ENCODE measurements around the gene MT1F.
"Not testable (repeated sequence)": the region's sequence is repeated elsewhere in the genome, so short reads cannot be mapped to it uniquely, and the experiment has no call there.

The MT1F gene

DNA sequence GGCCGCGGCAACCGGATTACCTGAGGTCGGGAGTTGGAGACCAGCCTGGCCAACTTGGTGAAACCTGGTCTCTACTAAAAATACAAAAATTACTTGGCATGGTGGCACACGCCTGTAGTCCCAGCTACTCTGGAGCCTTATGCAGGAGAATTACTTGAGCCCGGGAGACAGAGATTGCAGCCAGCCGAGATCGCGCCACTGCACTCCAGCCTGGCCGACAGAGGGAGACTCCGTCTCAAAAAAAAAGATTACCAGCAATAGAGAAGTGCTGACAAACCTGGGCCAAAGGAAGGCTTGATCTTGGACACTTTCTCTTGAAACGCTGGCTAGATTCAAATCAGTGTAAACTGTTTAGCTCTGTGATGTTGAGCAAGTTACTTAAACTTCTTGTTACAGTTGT lies 16.2 kb downstream of the MT1F start:
- FAIRE-seq = peak; percentile 41

DNA sequence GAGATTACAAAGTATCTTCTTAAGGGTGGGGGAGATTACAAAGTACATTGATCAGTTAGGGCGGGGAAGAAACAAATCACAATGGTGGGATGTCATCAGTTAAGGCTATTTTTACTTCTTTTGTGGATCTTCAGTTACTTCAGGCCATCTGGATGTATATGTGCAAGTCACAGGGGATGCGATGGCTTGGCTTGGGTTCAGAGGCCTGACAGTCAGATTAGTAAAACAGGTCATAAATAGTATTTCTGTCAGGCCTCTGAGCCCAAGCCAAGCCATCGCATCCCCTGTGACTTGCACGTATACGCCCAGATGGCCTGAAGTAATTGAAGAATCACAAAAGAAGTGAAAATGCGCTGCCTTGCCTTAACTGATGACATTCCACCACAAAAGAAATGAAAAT lies 16.8 kb downstream of the MT1F start:
- FAIRE-seq = not testable (repeated sequence)

DNA sequence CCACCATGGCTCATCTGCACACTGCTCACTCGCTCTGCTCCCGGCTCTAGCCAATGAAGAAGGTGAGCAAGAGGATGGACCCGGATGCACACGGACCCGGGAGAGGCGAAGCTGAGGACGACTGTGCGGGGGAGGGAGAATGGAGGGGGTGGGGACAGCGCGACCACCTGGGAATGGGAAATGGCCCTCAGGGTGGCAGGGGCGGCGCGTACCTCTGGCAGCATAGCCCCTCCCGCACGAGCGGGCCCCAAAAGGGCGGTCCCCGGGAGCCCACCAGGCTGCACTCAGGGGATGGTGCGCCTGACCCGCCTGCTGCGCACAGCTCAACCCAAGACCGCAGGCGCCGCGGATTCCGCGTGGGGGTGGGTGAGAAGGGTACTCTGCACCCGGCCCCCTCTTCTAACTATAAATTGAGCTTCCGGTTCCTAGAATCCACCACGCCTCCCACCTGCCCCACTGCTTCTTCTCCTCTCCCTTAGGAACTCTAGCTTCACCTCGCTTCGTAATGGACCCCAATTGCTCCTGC lies 18.0 kb downstream of the MT1F start:
- FAIRE-seq = no peak

DNA sequence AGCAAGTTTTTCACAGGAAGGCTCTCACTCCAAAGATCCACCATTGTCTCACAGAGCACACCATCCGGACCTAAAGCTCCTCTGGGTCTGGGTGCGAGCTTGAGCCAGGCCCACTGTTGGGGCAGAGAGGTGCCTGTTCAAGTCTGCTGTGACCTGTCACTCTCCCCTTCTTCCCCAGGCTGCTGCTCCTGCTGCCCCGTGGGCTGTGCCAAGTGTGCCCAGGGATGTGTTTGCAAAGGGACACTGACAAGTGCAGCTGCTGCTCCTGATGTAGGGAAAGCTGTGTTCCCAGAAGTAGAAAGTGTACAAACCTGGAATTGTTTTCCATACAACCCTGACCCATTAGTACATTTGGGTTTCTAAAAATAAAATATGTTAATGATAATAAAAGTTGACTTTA lies 19.7 kb downstream of the MT1F start:
- FAIRE-seq = no peak

DNA sequence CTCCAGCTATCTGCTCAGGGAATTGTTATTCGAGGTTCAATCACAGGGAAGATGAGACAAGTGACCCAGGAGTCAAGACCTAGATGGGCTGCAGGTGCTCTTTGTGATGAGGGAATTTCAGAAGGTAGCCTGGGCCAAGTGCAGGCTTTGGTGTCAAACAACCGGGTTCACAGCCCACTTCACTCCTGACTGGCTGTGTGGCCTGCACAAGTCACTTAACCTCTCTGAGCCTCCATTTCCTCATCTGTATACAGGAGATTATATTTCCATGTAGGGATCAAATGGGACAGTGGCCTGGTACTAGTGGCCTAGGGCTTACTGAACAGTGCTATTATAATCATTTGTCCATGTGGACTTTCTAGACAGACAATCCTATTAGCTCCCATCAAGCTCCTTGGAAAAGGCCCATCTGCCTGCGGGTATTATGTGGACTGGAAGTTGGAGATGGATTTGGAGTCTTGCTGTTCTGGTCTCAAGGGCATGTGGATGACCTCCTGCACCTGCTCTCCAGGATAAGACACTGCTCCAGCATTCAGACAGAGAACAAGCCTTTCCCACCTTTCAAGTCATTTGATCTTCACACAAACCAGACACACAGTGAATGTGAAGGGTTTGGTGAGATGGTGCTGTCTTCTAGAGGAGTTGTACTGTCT lies 21.4 kb downstream of the MT1F start:
- FAIRE-seq = no peak

DNA sequence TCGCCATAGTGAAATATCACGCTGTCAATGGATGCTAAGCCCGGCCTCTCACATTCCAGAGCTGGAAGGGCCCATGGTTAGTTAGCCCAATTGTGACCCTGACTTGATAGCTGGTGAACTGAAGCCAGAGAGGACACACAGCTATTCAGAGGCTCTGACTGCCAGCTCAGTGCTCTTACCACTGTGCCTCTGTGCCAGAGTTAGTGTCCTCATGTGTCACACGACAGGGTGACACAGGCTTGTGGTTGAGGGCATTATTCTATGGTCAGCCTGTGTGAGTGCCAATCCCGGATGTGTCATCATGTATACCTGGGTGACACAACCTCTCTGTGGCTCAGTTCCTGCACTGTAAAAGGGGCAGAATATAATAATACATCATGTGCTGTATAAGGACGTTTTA lies 22.1 kb downstream of the MT1F start:
- no peak for FAIRE-seq

DNA sequence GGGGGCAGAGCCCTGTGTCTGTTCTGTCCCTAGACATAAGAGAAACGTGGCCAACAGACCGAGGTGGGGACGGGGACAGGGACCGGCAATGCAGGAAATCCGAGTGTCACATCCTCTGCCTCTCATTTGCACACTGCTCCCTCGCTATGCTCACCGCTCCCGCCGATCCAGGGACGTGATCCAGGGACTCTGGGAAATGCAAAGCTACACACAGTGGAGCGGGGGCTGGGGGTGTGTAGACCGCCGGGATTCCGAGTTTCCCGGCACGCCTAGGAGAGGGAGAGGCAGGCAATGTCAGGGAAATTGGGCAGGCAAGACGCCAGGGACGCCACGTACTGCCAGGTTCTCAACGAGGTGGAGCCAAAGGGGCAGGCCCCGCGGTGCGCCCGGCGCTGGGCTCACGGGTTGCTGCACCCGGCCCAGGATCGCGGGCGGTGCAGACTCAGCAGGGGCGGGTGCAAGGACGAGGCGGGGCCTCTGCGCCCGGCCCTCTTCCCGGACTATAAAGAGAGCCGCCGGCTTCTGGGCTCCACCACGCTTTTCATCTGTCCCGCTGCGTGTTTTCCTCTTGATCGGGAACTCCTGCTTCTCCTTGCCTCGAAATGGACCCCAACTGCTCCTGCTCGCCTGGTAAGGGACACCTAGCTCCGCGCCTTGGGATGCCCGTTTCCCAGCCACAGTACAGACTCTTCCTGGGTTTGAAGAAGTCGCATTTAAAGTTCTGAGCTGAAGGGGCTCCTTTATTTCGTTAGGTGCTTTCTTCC lies 24.4 kb downstream of the MT1F start, which contains the start of gene MT1X:
MT1X (plus strand) TSS at position 532 of the 764 bp plus-strand sequence; CDS start at position 603, 71 bp downstream.
- no peak for FAIRE-seq

DNA sequence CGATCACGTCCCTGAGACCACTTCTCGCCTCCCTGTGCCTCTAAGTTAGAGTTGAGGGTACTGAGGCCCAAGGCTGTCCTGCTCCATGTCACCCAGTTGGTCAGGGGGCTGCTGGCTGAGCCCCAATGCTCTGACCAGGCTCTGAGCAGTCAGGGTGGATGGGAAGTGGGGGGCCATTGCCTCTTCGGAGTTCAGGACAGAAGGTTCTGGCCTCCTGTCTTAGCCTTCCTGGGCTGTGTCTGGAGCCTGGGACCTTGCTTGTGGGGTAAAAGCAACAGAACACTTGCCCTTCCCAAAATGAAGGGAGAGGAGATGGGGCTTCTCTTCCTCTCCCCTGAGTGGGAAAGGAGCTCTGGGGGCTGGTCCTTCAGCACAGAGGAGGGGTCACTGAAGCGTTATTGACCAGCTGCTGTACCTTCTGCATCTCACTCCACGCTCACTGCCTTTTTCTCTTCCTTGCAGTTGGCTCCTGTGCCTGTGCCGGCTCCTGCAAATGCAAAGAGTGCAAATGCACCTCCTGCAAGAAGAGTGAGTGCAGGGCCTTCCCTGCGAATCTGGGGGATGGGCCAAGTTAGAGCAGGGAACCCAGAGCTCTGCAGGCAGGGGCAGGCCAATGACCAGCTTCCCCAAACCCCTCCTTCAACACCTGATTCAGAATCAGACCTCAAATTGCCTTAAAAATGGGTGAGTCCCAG lies 25.1 kb downstream of the MT1F start:
- FAIRE-seq = no peak

DNA sequence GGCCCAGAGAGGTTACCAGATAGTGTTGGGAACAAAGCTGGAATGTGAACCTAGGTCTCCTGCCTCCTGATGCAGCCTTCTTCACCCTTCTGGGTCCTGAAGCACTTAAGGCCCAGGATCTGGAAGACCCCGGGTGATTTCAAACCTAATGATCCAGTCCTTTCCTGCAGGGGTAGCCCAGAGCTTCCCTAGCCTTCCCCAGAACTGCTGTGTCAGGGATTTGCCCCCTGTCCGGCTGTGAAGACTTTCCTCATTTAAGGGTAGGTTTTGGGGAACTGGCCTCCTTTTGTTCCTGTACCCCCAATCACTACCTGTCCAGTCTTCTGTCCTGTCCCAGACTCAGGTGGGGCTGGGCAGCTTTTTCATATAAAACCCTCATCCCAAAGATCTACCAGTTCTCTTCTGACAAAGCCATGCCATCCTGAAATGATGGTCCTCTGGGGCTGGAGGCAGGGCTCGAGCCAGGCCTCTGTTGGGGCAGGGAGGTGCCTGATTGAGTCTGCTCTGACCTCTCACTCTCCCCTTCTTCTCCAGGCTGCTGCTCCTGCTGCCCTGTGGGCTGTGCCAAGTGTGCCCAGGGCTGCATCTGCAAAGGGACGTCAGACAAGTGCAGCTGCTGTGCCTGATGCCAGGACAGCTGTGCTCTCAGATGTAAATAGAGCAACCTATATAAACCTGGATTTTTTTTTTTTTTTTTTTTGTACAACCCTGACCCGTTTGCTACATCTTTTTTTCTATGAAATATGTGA lies 25.8 kb downstream of the MT1F start:
- no peak for FAIRE-seq

DNA sequence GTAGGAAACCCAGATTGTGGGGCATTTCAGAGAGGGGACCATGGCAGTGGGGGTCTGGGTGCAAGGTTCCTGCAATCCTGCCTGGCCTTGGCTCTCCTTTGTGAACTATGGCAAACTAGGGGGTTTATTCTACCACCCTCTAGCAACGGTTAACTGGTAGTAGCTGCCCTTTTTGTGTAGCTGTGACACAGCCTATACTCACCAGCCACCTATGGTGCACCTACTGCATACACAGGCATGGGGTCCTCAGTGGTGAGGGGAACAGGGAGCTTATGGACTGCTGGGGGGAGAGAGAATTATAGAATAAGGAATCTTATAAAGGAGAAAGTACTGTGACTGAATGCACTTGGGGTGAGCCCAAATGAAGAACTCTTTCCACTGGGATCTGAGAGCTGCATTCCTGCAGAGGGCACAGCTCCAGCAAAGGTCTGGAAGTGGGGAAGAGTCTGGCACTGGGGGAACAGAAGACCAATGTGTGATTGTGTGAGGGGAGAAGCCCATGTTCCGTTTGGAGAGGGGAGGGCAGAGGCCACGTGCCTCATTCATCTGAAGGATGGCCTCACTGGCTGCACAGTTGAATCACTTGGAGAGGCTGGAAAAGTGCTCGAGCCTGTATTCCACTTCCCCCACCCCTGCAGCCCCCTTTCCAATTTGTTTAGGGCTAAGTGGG lies 26.6 kb downstream of the MT1F start:
- no peak for FAIRE-seq

DNA sequence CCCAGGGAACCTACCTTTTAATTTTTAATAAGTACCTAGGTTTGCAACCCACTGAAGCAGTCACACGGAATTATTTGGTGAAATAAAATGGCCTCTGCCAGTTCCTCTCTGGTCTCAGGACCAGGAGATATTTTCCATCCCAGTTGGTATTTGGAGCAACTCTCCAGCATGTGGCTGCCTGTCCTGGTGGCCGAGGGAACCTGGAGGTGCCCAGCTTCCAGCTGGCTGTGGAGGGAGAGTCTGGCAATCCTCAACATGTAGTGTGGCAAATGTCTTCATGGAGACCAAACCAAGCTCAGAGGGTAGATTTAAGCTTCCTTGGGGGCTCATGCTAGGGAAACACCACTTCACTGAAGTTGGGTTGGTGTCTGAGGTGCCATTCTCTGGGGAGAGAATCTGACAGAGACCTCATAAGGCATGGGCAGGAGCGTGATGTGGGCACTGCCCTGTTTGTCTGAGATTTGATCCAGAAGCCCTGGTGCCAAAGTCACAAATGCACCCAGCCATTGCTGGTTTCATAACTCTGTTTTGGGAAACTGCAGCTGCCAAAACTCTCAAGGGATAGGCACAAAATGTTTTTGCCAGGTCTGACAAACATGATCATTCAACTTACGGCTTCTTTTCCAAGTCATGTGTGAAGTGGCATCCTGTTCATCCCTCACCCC lies 27.3 kb downstream of the MT1F start:
- no peak for FAIRE-seq

DNA sequence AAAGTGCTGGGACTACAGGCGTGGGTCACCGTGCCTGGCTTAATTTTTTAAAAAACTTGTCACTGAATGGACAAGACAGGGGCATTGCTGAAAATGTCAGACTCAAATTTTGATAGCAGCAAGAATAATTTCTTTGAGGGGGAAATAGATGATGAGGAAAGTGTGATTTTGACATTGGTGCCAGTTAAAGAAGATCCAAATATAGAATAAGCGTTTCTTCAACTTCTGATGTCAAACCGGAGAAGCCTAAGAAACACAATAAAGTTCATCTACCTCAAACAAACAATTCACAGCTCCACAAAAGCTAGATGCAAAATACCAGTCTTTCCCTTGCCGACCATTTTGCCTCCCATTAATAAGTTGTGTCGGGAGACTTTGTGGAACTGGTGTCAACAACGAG lies 29.0 kb downstream of the MT1F start:
- no peak for FAIRE-seq

DNA sequence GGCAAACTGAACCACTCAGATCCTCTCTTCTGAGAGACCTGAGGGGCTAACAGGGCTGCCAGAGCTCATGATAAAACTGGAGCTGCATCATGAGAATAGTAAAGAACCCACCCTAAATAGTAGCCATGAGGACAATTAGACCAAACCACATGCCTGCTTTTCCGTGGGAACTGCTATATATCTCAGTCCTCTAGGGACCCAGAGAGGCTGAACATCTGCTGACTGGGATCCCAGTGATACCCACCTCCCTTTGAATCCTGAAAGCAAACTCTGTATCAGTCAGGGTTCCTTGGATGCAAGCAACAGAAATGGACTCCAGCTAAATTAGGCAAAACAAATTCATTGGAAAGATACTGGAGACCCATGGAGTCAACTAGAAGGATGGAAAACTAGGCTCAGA lies 31.0 kb downstream of the MT1F start:
- no peak for FAIRE-seq

DNA sequence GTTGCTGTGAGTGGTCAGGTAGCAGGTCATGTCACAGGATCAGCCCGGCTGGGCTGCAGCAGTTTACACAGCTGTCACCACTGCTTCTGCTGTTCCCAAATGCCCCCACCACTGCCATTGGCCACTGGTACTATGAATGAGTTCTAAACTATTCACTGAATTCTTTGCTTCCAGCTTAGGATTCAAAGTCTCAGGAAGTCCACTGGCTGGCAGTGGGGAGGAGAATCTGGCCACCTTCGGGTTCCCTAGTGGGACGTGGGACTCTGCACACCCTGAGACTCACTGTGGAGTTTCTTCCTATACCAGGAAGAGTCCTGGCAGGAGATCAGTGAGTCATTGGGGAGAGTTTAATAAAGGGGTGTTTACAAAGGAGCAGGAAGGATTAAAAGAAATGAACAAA lies 31.4 kb downstream of the MT1F start:
- no peak for FAIRE-seq

DNA sequence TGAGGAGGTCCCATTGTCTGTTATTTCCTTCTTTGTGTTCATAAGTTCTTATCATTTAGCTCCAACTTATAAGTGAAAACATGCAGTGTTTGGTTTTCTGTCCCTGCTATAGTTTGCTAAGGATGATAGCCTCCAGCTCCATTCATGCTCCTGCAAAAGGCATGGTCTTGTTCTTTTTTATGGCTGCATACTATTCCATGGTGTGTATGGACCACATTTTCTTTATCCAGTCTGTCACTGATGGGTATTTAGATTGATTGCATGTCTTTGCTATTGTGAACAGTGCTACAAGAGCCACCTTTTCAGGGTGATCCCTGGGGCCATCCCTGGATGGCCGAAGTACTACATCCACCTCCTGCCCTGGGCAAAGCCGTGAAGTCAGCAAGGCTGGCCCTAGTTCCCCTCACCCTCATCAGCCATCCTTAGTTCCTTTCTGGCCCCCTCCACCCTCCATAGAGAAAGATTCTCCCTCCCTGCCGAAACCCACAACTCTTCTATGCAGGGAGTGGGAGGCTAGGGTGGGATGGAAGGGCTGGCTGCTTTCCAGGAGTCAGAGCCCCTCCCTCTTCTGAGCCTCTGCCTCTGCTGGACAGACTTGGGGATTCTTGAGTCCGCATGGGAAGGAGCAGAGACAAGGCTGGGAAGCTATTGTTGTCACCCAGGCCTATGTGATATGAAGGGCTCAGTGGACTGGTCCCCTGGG lies 32.8 kb downstream of the MT1F start:
- FAIRE-seq = no peak

DNA sequence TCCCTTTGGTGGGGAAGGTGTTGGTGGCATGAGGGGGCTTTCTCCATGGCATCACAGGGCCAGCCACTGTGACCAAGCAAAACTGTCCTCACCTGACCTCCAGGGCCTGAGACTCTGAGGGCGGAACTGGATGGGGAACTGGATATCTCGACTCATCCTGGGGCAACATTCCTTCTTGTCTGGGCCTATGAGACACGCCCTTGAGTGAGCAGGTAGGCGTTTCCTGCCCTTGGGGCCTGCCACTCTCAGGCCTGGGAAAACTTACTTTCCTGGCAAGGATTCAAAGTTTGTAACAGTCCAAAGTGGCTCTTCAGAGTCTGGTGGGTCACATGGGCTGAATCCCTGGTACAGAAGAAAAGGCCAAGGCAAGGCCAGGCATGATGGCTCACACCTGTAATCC lies 34.1 kb downstream of the MT1F start:
- FAIRE-seq = no peak

DNA sequence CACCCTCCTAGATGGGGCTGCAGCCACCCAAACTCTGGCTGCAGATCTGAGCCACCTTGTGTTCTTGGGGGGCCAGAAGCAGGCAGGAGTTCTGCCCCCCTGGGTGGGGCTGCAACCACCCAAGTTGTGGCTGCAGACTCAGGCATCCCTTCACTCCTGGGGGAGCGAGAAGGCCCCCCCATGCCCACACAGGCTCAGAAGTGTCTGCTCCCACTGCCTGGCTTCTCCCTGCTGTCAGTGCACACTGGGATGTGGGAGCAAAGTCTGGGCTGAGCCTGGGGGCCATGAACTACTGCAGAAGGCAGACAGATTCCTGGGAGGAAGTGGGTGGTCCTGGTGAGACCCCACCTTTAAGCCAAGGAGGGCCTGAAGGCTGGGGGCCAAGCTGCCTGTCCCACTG lies 37.5 kb downstream of the MT1F start:
- no peak for FAIRE-seq

DNA sequence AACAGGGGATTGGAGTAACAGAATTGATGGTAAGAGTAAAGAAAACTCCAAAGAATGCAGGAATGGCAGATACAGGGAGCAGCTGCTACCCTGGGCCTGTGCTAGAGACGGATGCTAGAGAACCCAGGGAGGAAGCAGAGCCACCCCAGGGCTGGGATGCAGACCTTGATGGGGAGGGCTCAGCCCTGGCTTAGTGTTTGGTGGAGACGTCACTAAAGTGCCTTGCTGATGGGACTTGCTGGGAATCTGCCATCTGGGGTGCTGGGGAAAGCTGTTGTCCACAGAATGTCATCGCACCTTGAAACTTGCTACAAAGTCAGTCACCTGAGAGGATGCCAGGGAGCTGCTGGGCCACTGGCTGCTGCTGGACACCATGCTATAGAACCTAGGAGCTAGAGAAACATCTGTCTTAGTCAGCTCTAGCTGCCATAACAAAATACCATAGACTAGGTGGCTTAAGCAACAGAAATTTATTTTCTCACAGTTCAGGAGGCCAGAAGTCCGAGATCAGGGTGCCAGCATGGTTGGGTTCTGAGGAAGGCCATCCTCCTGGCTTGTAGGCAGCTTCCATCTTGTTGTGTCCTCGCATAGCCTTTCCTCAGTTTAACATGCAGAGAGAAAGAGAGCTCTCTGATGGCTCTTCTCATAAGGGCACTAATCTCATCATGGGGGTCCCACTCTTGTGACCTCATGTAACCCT lies 39.8 kb downstream of the MT1F start:
- no peak for FAIRE-seq

DNA sequence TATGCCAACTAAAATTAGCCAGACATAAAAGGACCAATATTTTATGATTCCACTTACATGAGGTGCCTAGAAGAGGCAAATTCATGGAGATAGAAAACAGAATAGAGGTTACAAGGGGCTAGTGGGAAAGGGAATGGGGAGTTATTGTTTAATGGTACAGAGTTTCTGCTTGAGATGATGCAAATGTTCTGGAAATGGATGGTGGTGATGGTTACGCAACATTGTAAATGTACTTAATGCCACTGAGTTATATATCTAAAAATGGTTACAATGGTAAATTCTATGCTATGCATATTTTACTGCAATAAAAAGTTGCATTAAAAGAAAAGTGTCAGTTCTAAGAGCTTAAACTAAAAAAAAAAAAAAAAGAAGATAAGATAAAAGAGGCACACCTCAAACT lies 42.4 kb downstream of the MT1F start:
- no peak for FAIRE-seq

DNA sequence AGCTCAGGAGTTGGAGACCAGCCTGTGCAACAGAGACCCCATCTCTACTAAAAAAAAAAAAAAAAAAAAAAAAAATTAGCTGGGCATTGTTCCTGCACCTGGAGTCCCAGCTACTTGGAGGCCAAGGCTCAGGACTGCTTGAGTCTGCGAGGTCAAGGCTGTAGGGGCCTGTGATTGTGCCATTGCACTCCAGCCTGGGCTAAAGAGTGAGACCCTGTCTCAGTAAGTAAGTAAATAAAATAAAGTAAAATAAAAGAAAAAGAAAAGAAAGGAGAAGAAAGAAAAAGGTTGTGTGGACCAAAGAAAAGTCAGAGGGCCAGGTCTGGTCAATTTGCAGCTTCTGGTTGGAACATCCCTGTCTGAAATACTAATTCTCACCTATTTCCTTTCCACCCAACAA lies 42.9 kb downstream of the MT1F start:
- no peak for FAIRE-seq

DNA sequence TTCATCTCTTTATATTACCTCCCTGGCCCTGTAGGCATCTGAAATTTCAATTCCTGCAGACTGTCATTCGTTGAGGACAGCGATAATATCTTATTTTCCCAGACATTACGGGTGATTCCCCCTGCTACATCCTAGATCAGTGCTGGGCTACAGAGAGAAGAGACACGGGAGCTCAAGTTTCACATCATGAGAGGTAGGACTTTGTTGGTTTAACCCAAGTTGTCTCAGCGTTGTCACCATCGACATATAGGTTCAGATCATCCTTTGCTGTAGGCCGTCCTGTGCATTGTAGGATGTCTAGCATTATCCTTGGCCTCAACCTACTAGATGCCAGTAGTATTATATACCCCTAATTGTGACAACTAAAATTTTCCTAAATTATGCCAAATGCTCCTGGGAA lies 43.8 kb downstream of the MT1F start:
- no peak for FAIRE-seq

Data from G401.6 (cell line).